HCT116 (cell line): ENCODE data around the gene GLCE. TPM values are rescaled to one million over a fixed set of nuclear protein-coding genes. Genes with fewer than 3 reads are reported as not detected.

Source experiments
- ATAC-seq: fragments of 200-7000 bp; cut with Tn5 transposase; 2 replicates; pipeline ENCODE4 v1.9.1; 2020; ENCODE audit warnings: mild to moderate bottlenecking, moderate library complexity
- BruUV-seq: library from RNA; stranded (reverse); fragments of 400-500 nt; replicated peaks from 2 replicates; lab custom pipeline; 2021; lab: Mats Ljungman, UMichigan
- CTCF ChIA-PET: fragments of 300-600 bp; sonication (Branson Sonifier 250); formaldehyde crosslinking; loops from one replicate; lab custom pipeline; 2021; ENCODE audit warnings: antibody characterized with exemption; lab: Charles Lee
- POLR2A ChIA-PET: fragments of 300-600, 350-600 bp; sonication (Branson Sonifier 250); formaldehyde crosslinking; loops from one replicate; lab custom pipeline; 2021; ENCODE audit warnings: antibody characterized with exemption; lab: Charles Lee
- RAD21 ChIA-PET, 2 experiments: fragments of 300-600 bp; sonication (Branson Sonifier 250); formaldehyde crosslinking; loops; one replicate each; lab custom pipeline; 2023; ENCODE audit warnings: low total read pairs in 2 of 2; ENCODE audit not compliant: uncharacterized antibody in 2 of 2, unreplicated experiment in 2 of 2, low non-redundant PET in 1 of 2; lab: Charles Lee
- DNase-seq: peaks from one replicate; pipeline ENCODE4 v3.0.0-alpha.2; 2010; ENCODE audit warnings: low read depth, low spot score
- H2AFZ ChIP-seq: fragments of 200-600 bp; shearing (Covaris generic), sonication (generic); 2 replicates; pipeline ENCODE4 v1.6.1; 2017; ENCODE audit warnings: low read depth, mixed run types, mixed read lengths, antibody characterized with exemption, low read length; ENCODE audit not compliant: poor library complexity, severe bottlenecking
- H3K27ac ChIP-seq: 2 replicates; pipeline ENCODE4 v1.5.1; 2012; ENCODE audit warnings: low read depth, low read length
- H3K27me3 ChIP-seq: fragments of 200-600 bp; sonication (generic); 2 replicates; pipeline ENCODE4 v1.6.1; 2016; ENCODE audit warnings: mixed run types, low read length, mixed read lengths; ENCODE audit not compliant: insufficient read depth
- H3K36me3 ChIP-seq, 2 experiments: fragments of 200-500 bp in 1 of 2; fragments of 200-600 bp in 1 of 2; sonication (Bioruptor generic) in 1 of 2; sonication (generic) in 1 of 2; 2 replicates each; pipeline versions ENCODE4 v1.5.1 to v1.6.1; 2014 to 2016; ENCODE audit warnings: low read length in 2 of 2, inconsistent platforms in 1 of 2, mixed read lengths in 1 of 2, mixed run types in 1 of 2; ENCODE audit not compliant: insufficient read depth in 2 of 2, control insufficient read depth in 1 of 2
- H3K4me1 ChIP-seq, 2 experiments: fragments of 200-600 bp in 1 of 2; sonication (generic) in 1 of 2; 2 replicates each; pipeline versions ENCODE4 v1.5.1 to v1.6.1; 2012 to 2017; ENCODE audit warnings: low read length in 2 of 2, inconsistent platforms in 1 of 2, mild to moderate bottlenecking in 1 of 2, mixed read lengths in 1 of 2, mixed run types in 1 of 2, moderate library complexity in 1 of 2; ENCODE audit not compliant: insufficient read depth in 2 of 2, control insufficient read depth in 1 of 2
- H3K4me2 ChIP-seq: fragments of 200-600 bp; sonication (generic); 2 replicates; pipeline ENCODE4 v1.6.1; 2017; ENCODE audit warnings: mixed run types, low read length, mixed read lengths
- H3K4me3 ChIP-seq, 2 experiments: fragments of 200-600 bp in 1 of 2; sonication (generic) in 1 of 2; replicated peaks in 1 of 2; 2 replicates each; pipeline ENCODE4 v1.5.1; 2011 to 2016; ENCODE audit warnings: low read length in 2 of 2, control low read depth in 1 of 2, low read depth in 1 of 2, mild to moderate bottlenecking in 1 of 2, mixed read lengths in 1 of 2, mixed run types in 1 of 2
- H3K79me2 ChIP-seq: fragments of 200-600 bp; sonication (generic); 2 replicates; pipeline ENCODE4 v1.6.1; 2017; ENCODE audit warnings: mild to moderate bottlenecking, mixed run types, low read length, moderate library complexity, mixed read lengths; ENCODE audit not compliant: insufficient read depth
- H3K9ac ChIP-seq: fragments of 200-600 bp; sonication (generic); 2 replicates; pipeline ENCODE4 v1.6.1; 2016; ENCODE audit warnings: low read length, mixed read lengths
- H3K9me2 ChIP-seq: fragments of 200-600 bp; sonication (generic), shearing (Covaris generic); 2 replicates; pipeline ENCODE4 v1.6.1; 2017; ENCODE audit warnings: mixed run types, mild to moderate bottlenecking, moderate library complexity; ENCODE audit not compliant: insufficient read depth
- H3K9me3 ChIP-seq, 2 experiments: fragments of 200-500 bp in 1 of 2; fragments of 200-600 bp in 1 of 2; sonication (Bioruptor generic) in 1 of 2; sonication (generic) in 1 of 2; 2 replicates each; pipeline ENCODE4 v1.6.1; 2014 to 2017; ENCODE audit warnings: low read length in 2 of 2, mixed read lengths in 2 of 2, inconsistent platforms in 1 of 2, low read depth in 1 of 2, mild to moderate bottlenecking in 1 of 2, mixed run types in 1 of 2, moderate library complexity in 1 of 2; ENCODE audit not compliant: control insufficient read depth in 1 of 2, insufficient read depth in 1 of 2
- H4K20me1 ChIP-seq: fragments of 200-600 bp; sonication (generic), shearing (Covaris generic); 2 replicates; pipeline ENCODE4 v1.6.1; 2017; ENCODE audit warnings: mixed run types, mild to moderate bottlenecking, moderate library complexity; ENCODE audit not compliant: insufficient read depth
- CBX3 ChIP-seq: IDR thresholded peaks from 2 replicates; pipeline ENCODE4 v1.6.1; 2012; ENCODE audit warnings: low read depth
- CEBPB ChIP-seq: IDR thresholded peaks from 2 replicates; pipeline ENCODE4 v1.6.1; 2012; ENCODE audit warnings: low read depth
- EZH2phosphoT487 ChIP-seq: fragments of 200-600 bp; IDR thresholded peaks from 2 replicates; pipeline ENCODE4 v1.6.1; 2018; ENCODE audit warnings: antibody characterized with exemption, borderline replicate concordance
- FOSL1 ChIP-seq: IDR thresholded peaks from 2 replicates; pipeline ENCODE4 v1.6.1; 2012; ENCODE audit warnings: low read depth
- JUND ChIP-seq: IDR thresholded peaks from 2 replicates; pipeline ENCODE4 v1.6.1; 2012
- POLR2AphosphoS5 ChIP-seq: IDR thresholded peaks from 2 replicates; pipeline ENCODE4 v1.6.1; 2011; ENCODE audit warnings: mild to moderate bottlenecking, low read depth, low read length, moderate library complexity
- SIN3A ChIP-seq: IDR thresholded peaks from 2 replicates; pipeline ENCODE4 v1.6.1; 2012; ENCODE audit warnings: low read depth
- SRF ChIP-seq: IDR thresholded peaks from 2 replicates; pipeline ENCODE4 v1.6.1; 2012; ENCODE audit warnings: low read depth
- TCF7L2 ChIP-seq: IDR thresholded peaks from 2 replicates; pipeline ENCODE4 v1.7.0; 2011; ENCODE audit warnings: borderline replicate concordance, inconsistent platforms; ENCODE audit not compliant: insufficient read depth, insufficient read length; ENCODE audit errors: extremely low read depth
- ZFX ChIP-seq: fragments of 450-650 bp; IDR thresholded peaks from 2 replicates; pipeline ENCODE4 v1.6.1; 2017
- ZNF274 ChIP-seq: fragments of 200-500 bp; sonication (Bioruptor generic); IDR thresholded peaks from 2 replicates; pipeline ENCODE4 v1.6.1; 2014; ENCODE audit warnings: mild to moderate bottlenecking, low read depth, low read length, inconsistent platforms
- intact Hi-C: fragments of 100-400 bp; cut with micrococcal nuclease; formaldehyde crosslinking; loops from 2 replicates; pipeline ENCODE4 v1.10.0; 2022
- total RNA-seq: library from RNA; stranded (reverse); gene quantifications from one replicate; pipeline ENCODE4 v1.2.1, GENCODE V29; 2021; ENCODE audit not compliant: unreplicated experiment
- TF ChIP-seq, protein P1 (sequence below): IDR thresholded peaks from 2 replicates; pipeline ENCODE4 v1.6.1; 2012
- TF ChIP-seq, protein P2 (sequence below): IDR thresholded peaks from 2 replicates; pipeline ENCODE4 v1.6.1; 2012
- TF ChIP-seq, protein P3 (sequence below), 3 experiments: fragments of 200-600 bp in 1 of 3; sonication (generic) in 1 of 3; IDR thresholded peaks in 2 of 3; conservative IDR thresholded peaks in 1 of 3; 2 replicates each; pipeline ENCODE4 v1.5.1; 2012 to 2017; ENCODE audit warnings: low read depth in 2 of 3, low read length in 2 of 3, antibody characterized with exemption in 1 of 3, borderline replicate concordance in 1 of 3, control low read depth in 1 of 3, mild to moderate bottlenecking in 1 of 3, mixed read lengths in 1 of 3, mixed run types in 1 of 3, moderate library complexity in 1 of 3; ENCODE audit not compliant: insufficient read depth in 1 of 3

Gene GLCE
- total RNA-seq, 1 experiment from 2014 or later, result 22.2 TPM

DNA sequence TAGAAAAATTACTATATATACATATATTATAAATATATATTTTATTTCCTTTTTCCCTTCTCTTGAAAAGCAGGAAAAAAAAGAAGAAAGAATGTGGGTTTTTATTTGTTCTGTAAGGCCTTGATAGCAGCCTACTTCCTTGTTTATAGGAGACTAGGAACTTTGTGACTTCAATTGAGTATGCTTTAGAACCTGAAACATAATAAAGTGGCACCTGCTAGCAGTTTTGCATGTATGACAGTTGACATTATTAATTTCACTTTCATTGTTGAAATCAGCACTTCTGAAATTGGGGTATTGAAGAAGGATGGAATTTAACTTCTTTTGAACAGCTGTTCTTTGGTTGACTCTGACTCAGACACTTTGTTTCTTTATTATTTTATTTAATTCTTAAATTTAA lies 56.9 kb downstream of the GLCE start (continued):
- no peak for TF ChIP-seq SIN3A

DNA sequence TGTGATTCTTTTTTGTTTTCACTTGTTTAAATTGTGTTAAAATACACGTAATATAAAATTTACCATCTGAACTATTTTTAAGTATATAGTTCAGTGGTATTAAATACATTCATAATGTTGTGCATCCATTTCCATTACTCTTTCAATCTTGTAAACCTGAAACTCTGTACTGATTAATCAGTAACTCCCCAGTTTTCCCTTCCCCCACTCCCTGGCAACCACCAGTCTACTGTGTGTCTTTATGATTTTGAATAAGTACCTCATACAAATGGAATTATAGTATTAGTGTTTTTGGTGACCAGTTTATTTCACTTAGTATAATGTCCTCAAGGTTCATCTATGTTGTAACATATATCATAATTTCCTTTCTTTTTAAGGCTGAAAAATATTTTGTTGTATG lies 59.3 kb downstream of the GLCE start:
- BruUV-seq, result no TSS peak
- Histone ChIP-seq H3K79me2 (no peaks in the 10 kb centered on the region), H3K9ac (no peak overlapping the region), H3K4me1 (no peaks in the 10 kb centered on the region), H3K9me2 (no peaks in the 10 kb centered on the region), H2AFZ (no peak overlapping the region), H3K4me3 (no peak overlapping the region), H4K20me1 (no peaks in the 10 kb centered on the region), H3K36me3 (no peaks in the 10 kb centered on the region), H3K27ac (no peak overlapping the region), H3K9me3 (peaks cover 3% of the 10 kb centered on the region in 2 experiments; a peak in 2 of 4 replicates), H3K4me2 (no peak overlapping the region), H3K27me3 (no peaks in the 10 kb centered on the region)
- no peak for DNase-seq
- RAD21 ChIA-PET, result no interaction called here
- intact Hi-C loops, result no loop called here
- ATAC-seq, result no peak
- CTCF ChIA-PET, result no interaction called here
- POLR2A ChIA-PET, result no interaction called here
- no peak for TF ChIP-seq POLR2AphosphoS5
- TF ChIP-seq FOSL1, result no peak
- TF ChIP-seq, protein P1, sequence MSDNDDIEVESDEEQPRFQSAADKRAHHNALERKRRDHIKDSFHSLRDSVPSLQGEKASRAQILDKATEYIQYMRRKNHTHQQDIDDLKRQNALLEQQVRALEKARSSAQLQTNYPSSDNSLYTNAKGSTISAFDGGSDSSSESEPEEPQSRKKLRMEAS, result no peak
- TF ChIP-seq EZH2phosphoT487, result no peak
- no peak for TF ChIP-seq CEBPB

DNA sequence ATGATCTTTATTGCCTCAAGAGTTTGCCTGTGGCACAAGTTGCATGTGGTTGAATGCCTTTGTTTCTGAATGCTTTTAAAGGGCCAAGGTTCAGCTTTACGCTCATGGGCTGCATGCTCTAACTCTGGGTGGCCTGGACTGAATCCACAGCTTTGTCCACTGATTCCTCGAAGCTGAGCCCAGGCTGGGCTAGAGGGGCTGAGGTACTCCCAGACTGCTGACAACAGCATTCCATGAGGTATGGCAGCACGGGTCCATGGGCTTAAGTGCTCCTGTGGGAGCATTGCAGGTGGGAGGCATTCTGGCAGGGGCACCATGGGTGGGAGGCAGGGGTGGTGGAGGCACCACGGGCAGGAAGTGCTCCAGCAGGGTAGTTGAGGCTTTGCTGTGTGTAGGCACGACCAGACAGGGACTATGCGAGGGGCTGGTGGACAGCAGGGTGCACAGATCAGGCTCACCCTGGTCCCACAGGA lies 61.6 kb downstream of the GLCE start:
- ChIA-PET CTCF (no interaction called here), RAD21 (no interaction called here), POLR2A (no interaction called here)
- Histone ChIP-seq H3K79me2 (no peaks in the 10 kb centered on the region), H3K9ac (no peak overlapping the region), H3K27ac (no peak overlapping the region), H3K4me2 (no peak overlapping the region), H3K9me2 (no peaks in the 10 kb centered on the region), H3K9me3 (peaks cover 3% of the 10 kb centered on the region in 2 experiments; a peak in 2 of 4 replicates), H3K4me1 (no peaks in the 10 kb centered on the region), H2AFZ (no peak overlapping the region), H3K4me3 (no peak overlapping the region), H3K36me3 (no peaks in the 10 kb centered on the region), H3K27me3 (no peaks in the 10 kb centered on the region), H4K20me1 (no peaks in the 10 kb centered on the region)
- DNase-seq (no peak), ATAC-seq (no peak)
- no TSS peak for BruUV-seq
- intact Hi-C loops, result no loop called here
- no peak for TF ChIP-seq SRF
- TF ChIP-seq, protein P2, sequence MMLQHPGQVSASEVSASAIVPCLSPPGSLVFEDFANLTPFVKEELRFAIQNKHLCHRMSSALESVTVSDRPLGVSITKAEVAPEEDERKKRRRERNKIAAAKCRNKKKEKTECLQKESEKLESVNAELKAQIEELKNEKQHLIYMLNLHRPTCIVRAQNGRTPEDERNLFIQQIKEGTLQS, result no peak
- TF ChIP-seq TCF7L2, result no peak
- no peak for TF ChIP-seq FOSL1
- TF ChIP-seq, protein P3, sequence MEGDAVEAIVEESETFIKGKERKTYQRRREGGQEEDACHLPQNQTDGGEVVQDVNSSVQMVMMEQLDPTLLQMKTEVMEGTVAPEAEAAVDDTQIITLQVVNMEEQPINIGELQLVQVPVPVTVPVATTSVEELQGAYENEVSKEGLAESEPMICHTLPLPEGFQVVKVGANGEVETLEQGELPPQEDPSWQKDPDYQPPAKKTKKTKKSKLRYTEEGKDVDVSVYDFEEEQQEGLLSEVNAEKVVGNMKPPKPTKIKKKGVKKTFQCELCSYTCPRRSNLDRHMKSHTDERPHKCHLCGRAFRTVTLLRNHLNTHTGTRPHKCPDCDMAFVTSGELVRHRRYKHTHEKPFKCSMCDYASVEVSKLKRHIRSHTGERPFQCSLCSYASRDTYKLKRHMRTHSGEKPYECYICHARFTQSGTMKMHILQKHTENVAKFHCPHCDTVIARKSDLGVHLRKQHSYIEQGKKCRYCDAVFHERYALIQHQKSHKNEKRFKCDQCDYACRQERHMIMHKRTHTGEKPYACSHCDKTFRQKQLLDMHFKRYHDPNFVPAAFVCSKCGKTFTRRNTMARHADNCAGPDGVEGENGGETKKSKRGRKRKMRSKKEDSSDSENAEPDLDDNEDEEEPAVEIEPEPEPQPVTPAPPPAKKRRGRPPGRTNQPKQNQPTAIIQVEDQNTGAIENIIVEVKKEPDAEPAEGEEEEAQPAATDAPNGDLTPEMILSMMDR (IDR thresholded peaks at IDR 0.05 in 2 of 3, conservative IDR thresholded peaks at IDR 0.05 in 1 of 3; ENCODE audit: borderline replicate concordance in 1 of 3, insufficient read depth in 1 of 3, low read depth in 2 of 3, low read length in 2 of 3), result no peak
- no peak for TF ChIP-seq ZFX
- TF ChIP-seq CBX3, result no peak
- TF ChIP-seq, protein P1, result no peak
- TF ChIP-seq EZH2phosphoT487, result no peak
- no peak for TF ChIP-seq JUND
- TF ChIP-seq SIN3A, result no peak
- TF ChIP-seq ZNF274, result no peak
